GM10266 (cell line): ENCODE data around the gene SLC9C1.
A peak's percentile ranks its signal among the peaks of the same experiment; 100 is the strongest.

Experiments used
- DNase-seq: peaks from one replicate; pipeline ENCODE4 v3.0.0; 2012; ENCODE audit errors: extremely low spot score
- CTCF ChIP-seq: IDR thresholded peaks from 2 replicates; pipeline ENCODE4 v1.5.1; 2012; ENCODE audit warnings: mild to moderate bottlenecking, low read depth; ENCODE audit not compliant: control insufficient read depth, insufficient read depth; ENCODE audit errors: missing control alignments

The SLC9C1 gene

GRCh38 chr3:112293368-112294321 is at the start of gene SLC9C1:
Gene SLC9C1, minus strand, starts transcription at chr3:112294216. Its CDS starts 7,425 bp downstream, at chr3:112286791.
- DNase-seq: peak; percentile 37
- peak; percentile 60 for TF ChIP-seq CTCF

GRCh38 chr3:112341386-112341785 is 47.4 kb upstream of the SLC9C1 start:
- TF ChIP-seq CTCF: no peak
- no peak for DNase-seq

GRCh38 chr3:112339609-112340008 is 45.6 kb upstream of the SLC9C1 start:
- DNase-seq: no peak
- TF ChIP-seq CTCF: no peak

GRCh38 chr3:112339134-112339533 is 45.1 kb upstream of the SLC9C1 start:
- no peak for DNase-seq
- TF ChIP-seq CTCF: no peak

- no peak for DNase-seq
- TF ChIP-seq CTCF: no peak
These were observed 44.7 kb upstream of the SLC9C1 start for GRCh38 chr3:112338727-112339056.

- no peak for TF ChIP-seq CTCF
- DNase-seq: no peak
These were observed 44.2 kb upstream of the SLC9C1 start for GRCh38 chr3:112338021-112338726.

GRCh38 chr3:112335434-112335781 is 41.4 kb upstream of the SLC9C1 start:
- no peak for TF ChIP-seq CTCF

More at GRCh38 chr3:112335434-112335781, 41.4 kb upstream of the SLC9C1 start:
- no peak for DNase-seq
